OCI-LY7 (cell line): Measurements from ENCODE around the gene DAB1.

ENCODE experiments used
- EZH2phosphoT487 ChIP-seq: fragments of 200-600 bp; sonication (generic); IDR thresholded peaks from 2 replicates; pipeline ENCODE4 v1.6.1; 2018; ENCODE audit warnings: low read depth, borderline replicate concordance, mild to moderate bottlenecking, mixed run types, antibody characterized with exemption, low read length, moderate library complexity, mixed read lengths
- TF ChIP-seq, protein P1 (sequence below): fragments of 200-600 bp; sonication (generic); conservative IDR thresholded peaks from 2 replicates; pipeline ENCODE4 v1.5.1; 2014; ENCODE audit warnings: mild to moderate bottlenecking, antibody characterized with exemption, low read length, moderate library complexity, mixed read lengths

DNA sequence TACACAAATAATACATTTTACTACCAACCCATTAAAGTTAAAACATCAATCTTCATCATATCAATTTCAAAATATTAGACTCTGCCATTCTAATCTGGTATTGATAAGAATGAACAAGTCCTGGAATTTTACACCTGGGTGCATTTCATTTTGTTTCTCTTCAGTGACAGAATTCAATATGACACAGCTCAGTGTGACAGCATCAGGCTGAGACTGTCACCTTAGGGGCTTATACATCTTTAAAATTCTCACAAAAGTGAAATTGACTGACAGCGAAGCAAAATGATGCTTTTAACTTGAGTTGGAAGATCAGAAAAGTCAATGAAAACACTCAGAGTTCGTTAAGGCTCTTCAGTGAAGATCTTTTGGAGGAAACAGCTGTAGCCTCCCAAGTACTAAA is 213.0 kb downstream of the DAB1 start:
- TF ChIP-seq, protein P1, sequence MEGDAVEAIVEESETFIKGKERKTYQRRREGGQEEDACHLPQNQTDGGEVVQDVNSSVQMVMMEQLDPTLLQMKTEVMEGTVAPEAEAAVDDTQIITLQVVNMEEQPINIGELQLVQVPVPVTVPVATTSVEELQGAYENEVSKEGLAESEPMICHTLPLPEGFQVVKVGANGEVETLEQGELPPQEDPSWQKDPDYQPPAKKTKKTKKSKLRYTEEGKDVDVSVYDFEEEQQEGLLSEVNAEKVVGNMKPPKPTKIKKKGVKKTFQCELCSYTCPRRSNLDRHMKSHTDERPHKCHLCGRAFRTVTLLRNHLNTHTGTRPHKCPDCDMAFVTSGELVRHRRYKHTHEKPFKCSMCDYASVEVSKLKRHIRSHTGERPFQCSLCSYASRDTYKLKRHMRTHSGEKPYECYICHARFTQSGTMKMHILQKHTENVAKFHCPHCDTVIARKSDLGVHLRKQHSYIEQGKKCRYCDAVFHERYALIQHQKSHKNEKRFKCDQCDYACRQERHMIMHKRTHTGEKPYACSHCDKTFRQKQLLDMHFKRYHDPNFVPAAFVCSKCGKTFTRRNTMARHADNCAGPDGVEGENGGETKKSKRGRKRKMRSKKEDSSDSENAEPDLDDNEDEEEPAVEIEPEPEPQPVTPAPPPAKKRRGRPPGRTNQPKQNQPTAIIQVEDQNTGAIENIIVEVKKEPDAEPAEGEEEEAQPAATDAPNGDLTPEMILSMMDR: no peak
- TF ChIP-seq EZH2phosphoT487: no peak
